Upper lobe of left lung (tissue), 6 donors: ENCODE measurements around the gene CYP4V2. TPM values are rescaled to one million over a fixed set of nuclear protein-coding genes. Genes with fewer than 3 reads are reported as not detected.

Experiments
- ATAC-seq, 2 donors: fragments of 200-7000 bp; cut with Tn5 transposase; one replicate each; pipeline ENCODE4 v1.9.1; 2022; ENCODE audit warnings: mild to moderate bottlenecking in 2 of 2, moderate library complexity in 2 of 2; ENCODE audit not compliant: low FRiP score in 2 of 2
- DNase-seq, 2 donors: peaks; one replicate each; pipeline ENCODE4 v3.0.0-alpha.2; 2019 to 2020
- H3K27ac ChIP-seq, 4 donors: fragments of 200-600 bp; sonication (generic); one replicate each; pipeline ENCODE4 v1.5.1; 2016 to 2019
- H3K27me3 ChIP-seq, 4 donors: fragments of 200-600 bp; sonication (generic); one replicate each; pipeline ENCODE4 v1.5.1; 2017 to 2019
- H3K36me3 ChIP-seq, 4 donors: fragments of 200-600 bp; sonication (generic); one replicate each; pipeline ENCODE4 v1.5.1; 2016 to 2019
- H3K4me1 ChIP-seq, 4 donors: fragments of 200-600 bp; sonication (generic); one replicate each; pipeline ENCODE4 v1.5.1; 2018 to 2019
- H3K4me3 ChIP-seq, 4 donors: fragments of 200-600 bp; sonication (generic); one replicate each; pipeline ENCODE4 v1.5.1; 2017 to 2019; ENCODE audit warnings: mild to moderate bottlenecking in 2 of 4, moderate library complexity in 1 of 4
- H3K9me3 ChIP-seq, 4 donors: fragments of 200-600 bp; sonication (generic); one replicate each; pipeline ENCODE4 v1.5.1; 2018 to 2019
- CTCF ChIP-seq, 6 experiments: fragments of 450-650 bp in 4 of 6; fragments of 200-600 bp in 2 of 6; sonication (generic) in 2 of 6; IDR thresholded peaks; one replicate each; pipeline ENCODE4 v1.5.1; 2016 to 2019; ENCODE audit warnings: antibody characterized with exemption in 6 of 6
- EP300 ChIP-seq, 4 donors: sonication (generic); formaldehyde crosslinking; IDR thresholded peaks; one replicate each; pipeline ENCODE4 v1.5.1; 2017; ENCODE audit warnings: antibody characterized with exemption in 4 of 4, control low read depth in 2 of 4
- POLR2A ChIP-seq, 4 donors: fragments of 450-650 bp; IDR thresholded peaks; one replicate each; pipeline ENCODE4 v1.5.1; 2016 to 2017; ENCODE audit warnings: antibody characterized with exemption in 4 of 4, mild to moderate bottlenecking in 2 of 4
- POLR2AphosphoS5 ChIP-seq, 2 donors: sonication (generic); formaldehyde crosslinking; IDR thresholded peaks; one replicate each; pipeline ENCODE4 v1.5.1; 2017; ENCODE audit warnings: antibody characterized with exemption in 2 of 2
- WGBS, 2 donors: methylation state at CpG; one replicate each; pipeline ENCODE4 v1.1.5; 2017 to 2018; 5-methylcytosine and 5-hydroxymethylcytosine counted together
- total RNA-seq, 6 donors: library from RNA; depleted of rRNA in 4 of 6; stranded (reverse); fragments of >200 nt in 4 of 6; gene quantifications; one replicate each; pipeline versions ENCODE4 v1.1.0 to v1.2.1, GENCODE V29; 2016 to 2021
- donor health status: DM: no; HTN: no; CAD: no; lungs with moderate emphysema.
- donor health status: DM: no; HTN: yes; CAD: no; lungs with severe emphysema.

Gene CYP4V2
- total RNA-seq, 6 donors from 2014 or later: 30.7 to 44.7 (median 33.1) TPM

- no peak overlapping the region for H3K4me3 ChIP-seq
- ATAC-seq (no peak), DNase-seq (no peak)
- no peaks in the 10 kb centered on the region for H3K36me3 ChIP-seq
- H3K27me3 ChIP-seq: no peaks in the 10 kb centered on the region
- peaks cover 0 to 9% (median 0%) of the 10 kb centered on the region in 4 donors for H3K9me3 ChIP-seq
- no peak for TF ChIP-seq CTCF (IDR thresholded peaks at IDR 0.05)
- TF ChIP-seq EP300 (IDR thresholded peaks at IDR 0.05): no peak
- TF ChIP-seq POLR2AphosphoS5 (IDR thresholded peaks at IDR 0.05): no peak
- TF ChIP-seq POLR2A (IDR thresholded peaks at IDR 0.05): no peak
- no peak overlapping the region for H3K27ac ChIP-seq
- H3K4me1 ChIP-seq: no peaks in the 10 kb centered on the region
- 90 to 91% methylated on average over 1 of the region's 1 CpG for WGBS, 2 donors
These were observed 30.3 kb downstream of the CYP4V2 start for GRCh38 chr4:186221624-186222023.

- H3K36me3 ChIP-seq: no peaks in the 10 kb centered on the region
- no peak for DNase-seq
- H3K4me3 ChIP-seq: no peak overlapping the region
- peaks cover 0 to 9% (median 0%) of the 10 kb centered on the region in 4 donors for H3K9me3 ChIP-seq
- peaks cover 0 to 3% (median 2%) of the 10 kb centered on the region in 4 donors for H3K4me1 ChIP-seq
- H3K27ac ChIP-seq: no peak overlapping the region
- ATAC-seq: no peak
- TF ChIP-seq EP300 (IDR thresholded peaks at IDR 0.05) (no peak), POLR2AphosphoS5 (IDR thresholded peaks at IDR 0.05) (no peak), CTCF (IDR thresholded peaks at IDR 0.05) (no peak), POLR2A (IDR thresholded peaks at IDR 0.05) (no peak)
- H3K27me3 ChIP-seq: no peaks in the 10 kb centered on the region
These were observed 34.5 kb downstream of the CYP4V2 start for GRCh38 chr4:186225848-186226247.

GRCh38 chr4:186226521-186227189 lies 35.3 kb downstream of the CYP4V2 start:
- DNase-seq: no peak
- Histone ChIP-seq H3K36me3 (no peaks in the 10 kb centered on the region), H3K9me3 (peaks cover 0 to 9% (median 0%) of the 10 kb centered on the region in 4 donors), H3K4me1 (peaks cover 0 to 3% (median 2%) of the 10 kb centered on the region in 4 donors), H3K27ac (no peak overlapping the region), H3K27me3 (no peaks in the 10 kb centered on the region), H3K4me3 (no peak overlapping the region)
- TF ChIP-seq EP300 (IDR thresholded peaks at IDR 0.05) (no peak), POLR2AphosphoS5 (IDR thresholded peaks at IDR 0.05) (no peak), POLR2A (IDR thresholded peaks at IDR 0.05) (no peak), CTCF (IDR thresholded peaks at IDR 0.05) (no peak)
- 92 to 100% methylated on average over 2 to 3 of the region's 3 CpGs for WGBS, 2 donors
- no peak for ATAC-seq

- H3K27ac ChIP-seq: no peak within 1 kb of the TSS
- no peak within 1 kb of the TSS for H3K4me3 ChIP-seq
- peaks cover 0 to 9% (median 0%) of the 10 kb centered on the region in 4 donors for H3K9me3 ChIP-seq
- TF ChIP-seq CTCF (IDR thresholded peaks at IDR 0.05) (no peak), POLR2AphosphoS5 (IDR thresholded peaks at IDR 0.05) (no peak), EP300 (IDR thresholded peaks at IDR 0.05) (no peak), POLR2A (IDR thresholded peaks at IDR 0.05) (no peak)
- H3K36me3 ChIP-seq: no peaks in the 10 kb centered on the region
- DNase-seq (no peak), ATAC-seq (no peak)
- WGBS, 2 donors: 61 to 64% methylated on average over 5 of the region's 5 CpGs
- peaks cover 0 to 3% (median 2%) of the 10 kb centered on the region in 4 donors for H3K4me1 ChIP-seq
- no peaks in the 10 kb centered on the region for H3K27me3 ChIP-seq
These were observed 35.9 kb downstream of the CYP4V2 start, which contains the start of gene KLKB1 for GRCh38 chr4:186227221-186227620. Gene KLKB1, plus strand, starts transcription at chr4:186227507. Its CDS starts 689 bp downstream, at chr4:186228196.
